Ovary (tissue), 3 donors: Measurements from ENCODE around the gene FECH.

ENCODE experiments used
- EP300 ChIP-seq: sonication (generic); formaldehyde crosslinking; IDR thresholded peaks from one replicate; pipeline ENCODE4 v1.6.1; 2017; ENCODE audit warnings: antibody characterized with exemption
- TF ChIP-seq, protein P1 (sequence below), 3 donors: fragments of 450-650 bp in 2 of 3; fragments of 200-600 bp in 1 of 3; IDR thresholded peaks; one replicate each; pipeline versions ENCODE4 v1.5.1 to v1.8.0; 2016 to 2022; ENCODE audit warnings: antibody characterized with exemption in 3 of 3, mild to moderate bottlenecking in 1 of 3
- donor health status: DM: no; HTN: no; CAD: no.

DNA sequence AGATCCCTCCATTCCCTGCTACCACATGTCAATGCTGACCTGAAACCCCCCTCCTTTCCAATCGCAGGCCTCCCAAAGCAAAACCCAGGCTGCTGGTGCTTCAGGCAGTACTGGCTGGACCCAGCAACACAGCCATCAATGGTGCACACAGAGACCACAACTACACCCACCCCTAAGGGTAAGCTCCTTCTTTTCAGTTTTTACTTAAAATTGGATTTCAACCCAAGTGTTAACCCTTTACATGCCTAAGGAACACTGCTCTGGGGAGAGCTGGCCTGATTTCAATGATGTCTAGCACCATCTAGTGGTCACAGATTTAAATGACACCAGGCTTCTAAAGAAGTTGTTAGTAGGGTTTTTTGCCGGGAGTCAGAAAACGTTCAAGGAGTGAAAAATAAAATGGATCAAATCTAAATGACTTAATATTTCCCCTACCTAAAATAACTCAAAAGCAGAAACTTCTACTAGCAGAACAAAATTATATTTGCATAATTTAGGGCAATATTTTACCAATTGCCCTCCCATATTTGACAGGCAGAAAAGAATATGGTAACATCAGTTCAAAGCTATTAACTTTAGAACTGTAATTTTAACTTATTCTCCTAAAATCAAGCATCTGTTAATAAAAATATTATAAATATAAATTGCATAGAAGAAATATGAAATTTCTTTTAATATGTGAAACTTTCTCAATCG is 24.6 kb downstream of the FECH start:
- TF ChIP-seq, protein P1, sequence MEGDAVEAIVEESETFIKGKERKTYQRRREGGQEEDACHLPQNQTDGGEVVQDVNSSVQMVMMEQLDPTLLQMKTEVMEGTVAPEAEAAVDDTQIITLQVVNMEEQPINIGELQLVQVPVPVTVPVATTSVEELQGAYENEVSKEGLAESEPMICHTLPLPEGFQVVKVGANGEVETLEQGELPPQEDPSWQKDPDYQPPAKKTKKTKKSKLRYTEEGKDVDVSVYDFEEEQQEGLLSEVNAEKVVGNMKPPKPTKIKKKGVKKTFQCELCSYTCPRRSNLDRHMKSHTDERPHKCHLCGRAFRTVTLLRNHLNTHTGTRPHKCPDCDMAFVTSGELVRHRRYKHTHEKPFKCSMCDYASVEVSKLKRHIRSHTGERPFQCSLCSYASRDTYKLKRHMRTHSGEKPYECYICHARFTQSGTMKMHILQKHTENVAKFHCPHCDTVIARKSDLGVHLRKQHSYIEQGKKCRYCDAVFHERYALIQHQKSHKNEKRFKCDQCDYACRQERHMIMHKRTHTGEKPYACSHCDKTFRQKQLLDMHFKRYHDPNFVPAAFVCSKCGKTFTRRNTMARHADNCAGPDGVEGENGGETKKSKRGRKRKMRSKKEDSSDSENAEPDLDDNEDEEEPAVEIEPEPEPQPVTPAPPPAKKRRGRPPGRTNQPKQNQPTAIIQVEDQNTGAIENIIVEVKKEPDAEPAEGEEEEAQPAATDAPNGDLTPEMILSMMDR (IDR thresholded peaks at IDR 0.05) = peak; percentile 45 to 60 (median 55)
- no peak for TF ChIP-seq EP300
